NCI-H1930 (cell line): ENCODE results near the gene SPATA16.

Experiments used
- DNase-seq, 2 experiments: peaks; one replicate each; lab custom pipeline; 2025; lab: John Stamatoyannopoulos, UW

The SPATA16 gene

DNA sequence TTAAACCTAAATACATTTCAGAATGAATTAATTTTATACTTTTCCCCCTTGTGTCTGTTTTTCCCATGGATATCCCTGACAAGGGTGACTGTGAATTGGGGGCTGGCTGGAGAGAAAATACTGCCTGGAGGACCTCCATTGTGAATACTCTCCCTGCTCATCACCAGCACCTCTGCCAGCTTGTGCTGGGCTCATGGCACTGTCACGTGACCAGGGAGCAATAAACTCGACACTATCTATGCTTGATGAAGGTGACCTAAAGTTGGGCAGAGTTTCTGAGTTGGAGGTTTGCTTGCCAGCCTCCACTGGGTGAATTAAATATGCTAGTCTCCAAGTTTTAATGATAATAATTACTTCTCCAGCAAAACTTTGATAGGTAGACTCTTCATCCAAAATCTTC, 189.5 kb downstream of the SPATA16 start:
- DNase-seq: no peak

- no peak for DNase-seq
These were observed 195.0 kb downstream of the SPATA16 start for GRCh38 chr3:172946061-172946460.

DNA sequence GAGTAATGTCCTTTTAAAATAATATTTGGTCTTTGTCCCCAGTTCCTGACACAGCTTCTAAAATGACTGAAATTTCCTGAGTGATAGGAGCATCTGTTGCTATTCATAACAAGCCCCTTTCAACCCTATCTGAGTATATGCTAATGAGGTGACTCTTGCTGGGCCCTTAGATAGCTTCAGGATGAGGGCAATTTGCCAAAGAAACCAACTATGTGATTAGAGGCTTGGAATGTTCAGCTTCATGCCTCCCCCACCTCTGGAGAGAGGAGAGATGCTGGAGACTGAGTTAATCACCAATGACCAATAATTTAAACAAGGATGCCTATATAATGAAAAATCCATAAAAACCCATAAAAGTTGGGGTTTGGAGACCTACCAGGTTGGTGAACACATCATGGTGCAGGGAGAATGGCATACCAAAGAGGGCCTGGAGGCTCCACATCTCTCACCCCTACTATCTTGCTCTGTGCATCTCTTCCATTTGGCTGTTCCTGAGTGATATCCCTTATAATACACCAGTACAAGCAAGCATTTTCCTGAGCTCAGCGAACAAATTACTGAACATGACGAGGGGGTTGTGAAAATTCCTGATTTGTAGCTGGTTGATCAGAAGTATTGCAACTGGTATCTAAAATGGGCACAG, 201.3 kb downstream of the SPATA16 start:
- no peak for DNase-seq

DNA sequence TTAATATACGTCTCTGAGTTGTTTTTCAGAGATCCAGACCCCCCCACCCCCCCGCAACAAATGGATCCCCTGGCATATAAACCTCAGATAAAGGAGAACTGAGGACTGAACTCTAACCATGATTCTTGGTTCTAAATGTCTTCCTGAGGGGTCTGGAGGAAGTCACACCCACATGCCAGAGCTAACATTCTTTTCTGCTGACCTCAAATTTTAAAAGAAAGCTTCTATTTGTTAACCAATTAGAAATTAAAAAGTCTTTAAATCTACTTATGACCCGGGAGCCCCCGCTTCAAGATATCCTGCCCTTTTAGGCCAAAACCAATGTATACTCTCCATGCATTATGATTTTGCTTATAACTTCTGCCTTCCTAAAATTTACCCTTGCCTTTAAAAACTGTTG, 202.2 kb downstream of the SPATA16 start:
- DNase-seq: no peak

DNA sequence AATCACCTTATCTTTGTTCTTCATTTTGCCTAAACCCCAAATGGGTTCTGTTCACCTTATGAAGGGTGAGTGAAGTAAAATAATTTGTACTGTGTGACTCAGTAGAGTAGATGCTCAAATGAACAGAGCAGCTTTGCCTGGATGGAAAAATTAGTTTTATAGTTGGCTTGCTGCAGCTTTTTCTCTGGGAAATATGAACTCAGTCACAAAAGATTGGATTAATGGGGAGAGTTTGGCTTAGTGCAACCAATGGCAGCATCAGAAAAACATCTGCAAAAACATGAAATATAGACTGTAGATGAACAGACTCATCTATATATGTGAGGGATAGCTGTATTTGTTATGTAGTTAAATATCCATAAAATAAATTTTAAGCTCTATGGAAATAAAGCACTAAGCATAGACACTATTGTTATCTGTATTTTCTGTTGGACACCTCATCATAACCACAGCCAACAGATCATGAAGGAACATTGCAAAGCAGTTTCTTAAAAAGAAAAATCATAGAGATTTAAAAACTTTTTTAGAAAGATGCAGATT, 209.2 kb downstream of the SPATA16 start:
- DNase-seq: no peak

- no peak for DNase-seq
These were observed 211.6 kb downstream of the SPATA16 start for GRCh38 chr3:172929451-172929850.

- no peak for DNase-seq
These were observed 216.5 kb downstream of the SPATA16 start for GRCh38 chr3:172924546-172924945.

- DNase-seq: no peak
These were observed 221.7 kb downstream of the SPATA16 start for GRCh38 chr3:172919297-172919683.

DNA sequence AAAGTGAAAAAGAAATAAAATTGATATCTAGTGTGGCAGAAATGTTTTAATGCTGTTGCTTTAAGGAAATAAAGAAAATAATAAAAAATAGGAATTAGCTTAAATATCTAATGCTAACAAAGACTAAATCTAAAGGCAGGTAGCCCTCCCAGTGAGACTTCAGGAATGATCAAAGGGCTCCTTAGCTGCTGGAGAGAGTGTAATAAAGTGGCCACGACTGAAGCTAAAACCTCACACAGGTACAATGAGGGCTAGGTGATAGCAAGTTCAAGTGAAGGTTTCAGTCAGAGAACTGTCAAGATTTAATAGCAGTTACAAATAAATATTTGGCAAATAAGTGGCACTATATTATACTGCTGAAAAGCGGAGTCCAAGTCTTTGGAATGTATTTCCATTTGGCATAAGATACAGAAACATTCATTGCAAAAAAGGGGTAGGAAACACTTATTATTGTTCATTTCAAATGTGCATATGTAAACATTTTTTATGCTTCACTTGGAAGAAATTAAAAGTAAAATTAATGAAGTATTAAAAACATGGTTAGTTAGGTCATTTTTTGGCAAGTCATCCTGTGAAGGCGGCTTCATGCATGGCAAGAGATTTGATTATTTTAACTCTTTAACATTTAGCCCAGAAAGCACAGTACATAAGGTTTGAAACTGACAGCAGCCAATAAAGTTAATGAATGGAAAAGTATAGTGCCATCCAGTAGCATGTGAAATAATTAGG, 222.3 kb downstream of the SPATA16 start:
- no peak for DNase-seq

GRCh38 chr3:172918165-172918564, 222.9 kb downstream of the SPATA16 start:
- DNase-seq: peak; percentile 7 to 56

DNA sequence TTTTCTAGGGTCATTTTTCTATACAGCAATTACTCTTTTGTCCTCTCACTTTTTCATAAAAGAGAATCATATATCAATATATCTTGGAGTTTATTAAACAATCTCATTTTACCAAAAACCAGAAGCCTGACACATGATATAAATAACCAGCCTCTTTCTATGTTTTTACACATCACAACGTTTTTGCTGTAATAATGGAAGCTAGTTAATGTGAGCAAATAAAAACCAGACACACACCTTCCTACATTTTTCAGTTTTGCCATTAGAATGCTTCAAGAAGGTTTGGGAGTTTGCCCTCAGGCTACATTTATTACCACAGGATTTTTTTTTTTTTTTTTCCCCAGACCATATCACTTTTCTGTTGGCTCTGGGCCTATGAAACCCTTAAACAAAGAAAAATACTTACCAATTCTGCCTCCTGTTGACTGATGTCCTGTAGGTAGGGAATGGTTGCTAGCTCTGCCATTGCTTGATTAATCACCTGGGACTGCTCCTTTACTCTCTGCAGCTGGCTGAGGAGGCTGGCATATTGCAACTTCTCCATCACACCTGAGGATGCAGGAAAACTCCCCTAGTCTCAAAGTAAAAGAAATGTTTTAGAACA, 225.0 kb downstream of the SPATA16 start:
- DNase-seq: peak; percentile 52 to 69

DNA sequence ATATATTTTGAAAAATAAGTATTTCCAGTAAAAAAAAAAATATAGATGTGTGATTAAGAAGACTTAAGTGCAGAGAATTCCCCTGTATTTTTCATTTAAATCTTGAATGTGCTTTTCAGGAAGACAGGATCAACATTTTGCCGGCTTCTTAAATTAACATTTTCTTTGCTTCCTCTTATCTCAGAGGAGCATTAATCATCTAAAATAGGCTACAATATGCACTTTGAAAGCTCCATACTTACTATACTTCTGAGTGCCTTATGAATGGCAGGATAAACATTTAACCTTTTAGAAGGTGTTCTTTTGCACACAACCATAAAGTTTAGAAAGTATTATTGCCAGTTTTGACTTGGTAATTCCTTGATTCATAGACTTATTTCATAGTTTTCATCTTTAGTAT, 226.2 kb downstream of the SPATA16 start:
- no peak for DNase-seq

GRCh38 chr3:172913911-172914655, 227.0 kb downstream of the SPATA16 start:
- DNase-seq: no peak

- DNase-seq: no peak
These were observed 229.9 kb downstream of the SPATA16 start for GRCh38 chr3:172911142-172911541.

GRCh38 chr3:172908771-172909270, 232.2 kb downstream of the SPATA16 start:
- DNase-seq: no peak

GRCh38 chr3:172905451-172905850, 235.6 kb downstream of the SPATA16 start:
- DNase-seq: no peak

GRCh38 chr3:172904711-172905373, 236.2 kb downstream of the SPATA16 start:
- DNase-seq: no peak

DNA sequence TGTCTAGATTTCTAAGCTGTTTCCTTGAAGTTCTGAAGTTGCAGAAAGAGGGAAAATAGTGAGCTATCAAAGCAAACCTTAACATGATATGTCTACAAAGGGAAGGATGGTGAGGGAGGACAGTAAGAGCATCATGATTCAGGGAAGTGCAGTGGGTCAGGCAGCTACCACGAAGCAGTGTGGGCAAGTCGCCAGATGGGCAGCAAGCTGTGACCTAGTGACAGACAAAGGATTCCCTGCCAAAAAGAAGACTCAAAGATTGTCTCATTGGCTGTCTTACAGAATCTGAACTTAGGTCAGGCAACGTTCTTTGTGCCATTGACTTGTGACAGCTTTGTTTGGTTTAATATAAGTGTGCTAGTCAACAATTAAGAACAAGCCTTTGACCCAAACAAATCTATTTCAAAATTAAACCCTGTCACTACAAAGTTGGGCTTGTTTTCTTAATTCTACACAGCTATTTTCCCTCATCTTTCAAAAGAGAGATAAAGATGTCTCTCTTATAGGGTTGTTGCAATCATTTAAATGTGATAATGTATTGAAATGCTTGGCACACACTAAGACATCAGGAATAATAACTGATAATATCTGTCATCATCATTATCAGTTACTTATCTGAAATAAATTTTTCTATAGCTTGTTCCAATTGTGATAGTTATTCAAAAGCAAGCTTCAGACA, 237.3 kb downstream of the SPATA16 start:
- no peak for DNase-seq

- DNase-seq: no peak
These were observed 248.9 kb downstream of the SPATA16 start for GRCh38 chr3:172892158-172892557.

DNA sequence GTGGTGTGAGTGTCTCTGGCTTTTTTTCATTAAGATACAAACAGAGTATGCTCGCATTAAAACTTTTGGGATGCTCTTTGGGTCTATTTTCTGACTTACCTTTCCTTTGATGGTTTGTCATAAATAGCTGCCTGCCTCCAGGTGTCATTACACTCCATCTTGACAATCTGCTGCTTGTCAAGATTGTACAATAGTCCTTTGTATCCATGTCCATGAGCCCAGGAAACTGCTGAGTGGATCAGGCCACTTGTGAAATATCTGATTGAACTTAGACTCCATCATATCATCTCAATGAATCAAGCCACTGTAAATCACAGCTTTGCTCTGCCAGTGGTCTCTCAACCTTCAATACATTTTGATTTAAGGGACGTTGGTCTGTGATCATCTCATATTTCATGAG, 255.3 kb downstream of the SPATA16 start:
- DNase-seq: no peak

GRCh38 chr3:172882563-172882962, 258.5 kb downstream of the SPATA16 start:
- no peak for DNase-seq
